ENCODE results near the gene NALF2. TPM values are rescaled to one million over a fixed set of nuclear protein-coding genes. Genes with fewer than 3 reads are reported as not detected.

NALF2 gene
- total RNA-seq = under 1 TPM; 0.18 to 0.20 TPM

- Mint-ChIP-seq H3K27ac (no peak within 1 kb of the TSS), H3K36me3 (ENCODE audit: low read depth) (no peaks in the 10 kb centered on the region), H3K9me3 (no peaks in the 10 kb centered on the region), H3K27me3 (peaks cover 25% of the 10 kb centered on the region), H3K4me1 (peaks cover 5% of the 10 kb centered on the region), H3K4me3 (peak within 1 kb of the TSS; percentile 60)
- peak; percentile 46 for DNase-seq
- ChIA-PET POLR2A (interaction anchor here (1.0 kb wide), 1 partner anchor 15 kb away, joined by 3 read pairs; no protein-coding TSS in a partner anchor), CTCF (interaction anchor here (0.8 to 1.3 kb wide), 2 partner anchors 11 to 114 kb away, joined by 3 to 4 read pairs; no protein-coding TSS in a partner anchor)
Measured at GRCh38 chrX:69503782-69504625, at the start of gene NALF2. Gene NALF2, plus strand, starts transcription at chrX:69504326. Its CDS starts 957 bp downstream, at chrX:69505283.

GRCh38 chrX:69457756-69458155 lies 46.4 kb upstream of the NALF2 start:
- H3K9me3 Mint-ChIP-seq = no peaks in the 10 kb centered on the region
- no peak for DNase-seq
- H3K4me3 Mint-ChIP-seq = no peak overlapping the region
- H3K4me1 Mint-ChIP-seq = no peaks in the 10 kb centered on the region
- H3K27me3 Mint-ChIP-seq = no peaks in the 10 kb centered on the region
- H3K27ac Mint-ChIP-seq = no peak overlapping the region
- no peaks in the 10 kb centered on the region for H3K36me3 Mint-ChIP-seq (ENCODE audit: low read depth)
- CTCF ChIA-PET = no interaction called here
- POLR2A ChIA-PET = no interaction called here

- ChIA-PET POLR2A (no interaction called here), CTCF (no interaction called here)
- no peak overlapping the region for H3K27ac Mint-ChIP-seq
- DNase-seq = no peak
- H3K36me3 Mint-ChIP-seq (ENCODE audit: low read depth) = no peaks in the 10 kb centered on the region
- H3K4me3 Mint-ChIP-seq = no peak overlapping the region
- H3K4me1 Mint-ChIP-seq = no peaks in the 10 kb centered on the region
- H3K9me3 Mint-ChIP-seq = no peaks in the 10 kb centered on the region
- no peaks in the 10 kb centered on the region for H3K27me3 Mint-ChIP-seq
Measured at GRCh38 chrX:69466546-69466945, 37.6 kb upstream of the NALF2 start.

GRCh38 chrX:69469975-69470374 lies 34.2 kb upstream of the NALF2 start:
- DNase-seq = no peak
- Mint-ChIP-seq H3K27ac (no peak overlapping the region), H3K4me3 (no peak overlapping the region), H3K27me3 (peaks cover 2% of the 10 kb centered on the region), H3K9me3 (no peaks in the 10 kb centered on the region), H3K36me3 (ENCODE audit: low read depth) (no peaks in the 10 kb centered on the region), H3K4me1 (no peaks in the 10 kb centered on the region)
- ChIA-PET POLR2A (no interaction called here), CTCF (no interaction called here)

- no peak for DNase-seq
- no peak overlapping the region for H3K4me3 Mint-ChIP-seq
- POLR2A ChIA-PET = no interaction called here
- no peak overlapping the region for H3K27ac Mint-ChIP-seq
- peaks cover 4% of the 10 kb centered on the region for H3K27me3 Mint-ChIP-seq
- H3K9me3 Mint-ChIP-seq = no peaks in the 10 kb centered on the region
- H3K36me3 Mint-ChIP-seq (ENCODE audit: low read depth) = no peaks in the 10 kb centered on the region
- CTCF ChIA-PET = no interaction called here
- H3K4me1 Mint-ChIP-seq = no peaks in the 10 kb centered on the region
Measured at GRCh38 chrX:69489625-69490024, 14.5 kb upstream of the NALF2 start.

GRCh38 chrX:69493193-69493592 lies 10.9 kb upstream of the NALF2 start:
- ChIA-PET CTCF (interaction anchor here (0.8 to 1.0 kb wide), 2 partner anchors 10 to 124 kb away, joined by 3 read pairs; no protein-coding TSS in a partner anchor), POLR2A (no interaction called here)
- peak; percentile 29 for DNase-seq
- Mint-ChIP-seq H3K4me3 (no peak overlapping the region), H3K27ac (no peak overlapping the region), H3K4me1 (no peaks in the 10 kb centered on the region), H3K27me3 (peaks cover 1% of the 10 kb centered on the region), H3K36me3 (ENCODE audit: low read depth) (no peaks in the 10 kb centered on the region), H3K9me3 (no peaks in the 10 kb centered on the region)

- Mint-ChIP-seq H3K27me3 (peaks cover 1% of the 10 kb centered on the region), H3K9me3 (no peaks in the 10 kb centered on the region), H3K4me3 (no peak overlapping the region), H3K4me1 (no peaks in the 10 kb centered on the region), H3K36me3 (ENCODE audit: low read depth) (no peaks in the 10 kb centered on the region), H3K27ac (no peak overlapping the region)
- CTCF ChIA-PET = interaction anchor here (1.0 kb wide), 1 partner anchor 123 kb away, joined by 3 read pairs; no protein-coding TSS in a partner anchor
- no peak for DNase-seq
- POLR2A ChIA-PET = no interaction called here
Measured at GRCh38 chrX:69493766-69494165, 10.4 kb upstream of the NALF2 start.

GRCh38 chrX:69496183-69496582 lies 7.9 kb upstream of the NALF2 start:
- H3K4me1 Mint-ChIP-seq = no peaks in the 10 kb centered on the region
- CTCF ChIA-PET = no interaction called here
- H3K9me3 Mint-ChIP-seq = no peaks in the 10 kb centered on the region

GRCh38 chrX:69501429-69501828 lies 2.7 kb upstream of the NALF2 start:
- ChIA-PET CTCF (interaction anchor here (1.0 kb wide), 1 partner anchor 18 kb away, joined by 3 read pairs; no protein-coding TSS in a partner anchor), POLR2A (no interaction called here)
- Mint-ChIP-seq H3K27ac (no peak overlapping the region), H3K4me1 (peaks cover 5% of the 10 kb centered on the region), H3K9me3 (no peaks in the 10 kb centered on the region), H3K4me3 (no peak overlapping the region), H3K27me3 (peaks cover 10% of the 10 kb centered on the region), H3K36me3 (ENCODE audit: low read depth) (no peaks in the 10 kb centered on the region)
- no peak for DNase-seq

More at GRCh38 chrX:69496183-69496582, 7.9 kb upstream of the NALF2 start:
- no peak overlapping the region for H3K4me3 Mint-ChIP-seq
- no peak overlapping the region for H3K27ac Mint-ChIP-seq
- H3K36me3 Mint-ChIP-seq (ENCODE audit: low read depth) = no peaks in the 10 kb centered on the region
- peaks cover 1% of the 10 kb centered on the region for H3K27me3 Mint-ChIP-seq
- no peak for DNase-seq
- POLR2A ChIA-PET = no interaction called here

GRCh38 chrX:69503228-69503781 lies 821 bp upstream of the NALF2 start:
- Mint-ChIP-seq H3K4me1 (peaks cover 5% of the 10 kb centered on the region), H3K27me3 (peaks cover 22% of the 10 kb centered on the region), H3K36me3 (ENCODE audit: low read depth) (no peaks in the 10 kb centered on the region), H3K9me3 (no peaks in the 10 kb centered on the region), H3K27ac (no peak overlapping the region), H3K4me3 (no peak overlapping the region)
- CTCF ChIA-PET = interaction anchor here (0.8 to 1.3 kb wide), 3 partner anchors 10 to 629 kb away, joined by 3 to 4 read pairs (median 3); no protein-coding TSS in a partner anchor
- no peak for DNase-seq
- POLR2A ChIA-PET = interaction anchor here (1.0 kb wide), 1 partner anchor 16 kb away, joined by 3 read pairs; no protein-coding TSS in a partner anchor

- no peaks in the 10 kb centered on the region for H3K9me3 Mint-ChIP-seq
- no peaks in the 10 kb centered on the region for H3K36me3 Mint-ChIP-seq (ENCODE audit: low read depth)
- H3K4me1 Mint-ChIP-seq = peaks cover 5% of the 10 kb centered on the region
- POLR2A ChIA-PET = no interaction called here
- H3K27me3 Mint-ChIP-seq = peaks cover 25% of the 10 kb centered on the region
- CTCF ChIA-PET = no interaction called here
- H3K27ac Mint-ChIP-seq = no peak overlapping the region
- no peak overlapping the region for H3K4me3 Mint-ChIP-seq
- DNase-seq = no peak
Measured at GRCh38 chrX:69504626-69505612, 793 bp downstream of the NALF2 start.

- peak overlapping the region; percentile 46 for H3K4me3 Mint-ChIP-seq
Measured at GRCh38 chrX:69505772-69506616, 1.9 kb downstream of the NALF2 start.

More at GRCh38 chrX:69505772-69506616, 1.9 kb downstream of the NALF2 start:
- ChIA-PET POLR2A (no interaction called here), CTCF (no interaction called here)
- Mint-ChIP-seq H3K27me3 (peaks cover 25% of the 10 kb centered on the region), H3K4me1 (peaks cover 5% of the 10 kb centered on the region), H3K27ac (no peak overlapping the region), H3K9me3 (no peaks in the 10 kb centered on the region), H3K36me3 (ENCODE audit: low read depth) (no peaks in the 10 kb centered on the region)
- no peak for DNase-seq
